ENCODE measurements around the gene FBN1.

DNA sequence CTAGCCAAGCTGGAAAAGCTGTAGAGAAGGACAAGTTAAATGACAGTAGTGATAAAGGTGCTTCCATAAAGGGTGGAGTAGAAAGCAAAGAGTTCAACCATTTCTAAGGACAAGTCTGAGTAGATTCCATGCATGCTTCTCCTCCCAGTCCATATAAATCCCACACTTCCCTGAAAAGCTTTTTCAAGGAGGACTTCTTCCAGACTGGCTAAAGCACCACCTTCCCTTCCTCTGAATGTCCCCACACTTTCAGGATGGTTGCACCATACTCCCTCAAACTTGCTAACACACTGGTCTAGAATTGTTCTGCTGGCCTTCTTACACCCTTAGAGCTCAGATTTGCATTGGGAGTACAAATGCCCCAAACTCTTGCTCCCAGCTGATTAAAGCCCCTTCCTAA lies 40.9 kb downstream of the FBN1 start:
- TF ChIP-seq, protein P1, sequence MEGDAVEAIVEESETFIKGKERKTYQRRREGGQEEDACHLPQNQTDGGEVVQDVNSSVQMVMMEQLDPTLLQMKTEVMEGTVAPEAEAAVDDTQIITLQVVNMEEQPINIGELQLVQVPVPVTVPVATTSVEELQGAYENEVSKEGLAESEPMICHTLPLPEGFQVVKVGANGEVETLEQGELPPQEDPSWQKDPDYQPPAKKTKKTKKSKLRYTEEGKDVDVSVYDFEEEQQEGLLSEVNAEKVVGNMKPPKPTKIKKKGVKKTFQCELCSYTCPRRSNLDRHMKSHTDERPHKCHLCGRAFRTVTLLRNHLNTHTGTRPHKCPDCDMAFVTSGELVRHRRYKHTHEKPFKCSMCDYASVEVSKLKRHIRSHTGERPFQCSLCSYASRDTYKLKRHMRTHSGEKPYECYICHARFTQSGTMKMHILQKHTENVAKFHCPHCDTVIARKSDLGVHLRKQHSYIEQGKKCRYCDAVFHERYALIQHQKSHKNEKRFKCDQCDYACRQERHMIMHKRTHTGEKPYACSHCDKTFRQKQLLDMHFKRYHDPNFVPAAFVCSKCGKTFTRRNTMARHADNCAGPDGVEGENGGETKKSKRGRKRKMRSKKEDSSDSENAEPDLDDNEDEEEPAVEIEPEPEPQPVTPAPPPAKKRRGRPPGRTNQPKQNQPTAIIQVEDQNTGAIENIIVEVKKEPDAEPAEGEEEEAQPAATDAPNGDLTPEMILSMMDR (IDR thresholded peaks at IDR 0.05): no peak
- TF ChIP-seq POLR2A (IDR thresholded peaks at IDR 0.05) (no peak), EP300 (IDR thresholded peaks at IDR 0.05; ENCODE audit: low read depth) (no peak)
